ENCODE measurements around the gene OR56B1.

Gene OR56B1

GRCh38 chr11:5726351-5726750 is 9.9 kb upstream of the OR56B1 start:
- H3K4me3 ChIP-seq (ENCODE audit: low read depth, low read length): no peak overlapping the region
- no peak for TF ChIP-seq CTCF (IDR thresholded peaks at IDR 0.05; ENCODE audit: low read depth, low read length, missing control alignments)
- DNase-seq (ENCODE audit: low read depth): no peak
- in situ Hi-C loops (cut with HindIII; ENCODE audit: low sequenced_read_pairs): no loop called here

- no peak for DNase-seq (ENCODE audit: low read depth)
- TF ChIP-seq CTCF (IDR thresholded peaks at IDR 0.05; ENCODE audit: low read depth, low read length, missing control alignments): no peak
- no peak overlapping the region for H3K4me3 ChIP-seq (ENCODE audit: low read depth, low read length)
- in situ Hi-C loops (cut with HindIII; ENCODE audit: low sequenced_read_pairs): no loop called here
Measured at GRCh38 chr11:5727691-5728090, 8.6 kb upstream of the OR56B1 start.

DNA sequence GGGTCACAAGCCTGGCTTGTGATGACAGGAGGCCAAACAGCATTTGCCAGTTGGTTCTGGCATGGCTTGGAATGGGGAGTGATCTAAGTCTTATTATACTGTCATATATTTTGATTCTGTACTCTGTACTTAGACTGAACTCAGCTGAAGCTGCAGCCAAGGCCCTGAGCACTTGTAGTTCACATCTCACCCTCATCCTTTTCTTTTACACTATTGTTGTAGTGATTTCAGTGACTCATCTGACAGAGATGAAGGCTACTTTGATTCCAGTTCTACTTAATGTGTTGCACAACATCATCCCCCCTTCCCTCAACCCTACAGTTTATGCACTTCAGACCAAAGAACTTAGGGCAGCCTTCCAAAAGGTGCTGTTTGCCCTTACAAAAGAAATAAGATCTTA is 843 bp downstream of the OR56B1 start:
- H3K4me3 ChIP-seq (ENCODE audit: low read depth, low read length): no peak overlapping the region
- peak; percentile 61 for DNase-seq (ENCODE audit: low read depth)
- TF ChIP-seq CTCF (IDR thresholded peaks at IDR 0.05; ENCODE audit: low read depth, low read length, missing control alignments): no peak
- in situ Hi-C loops (cut with HindIII; ENCODE audit: low sequenced_read_pairs): no loop called here

DNA sequence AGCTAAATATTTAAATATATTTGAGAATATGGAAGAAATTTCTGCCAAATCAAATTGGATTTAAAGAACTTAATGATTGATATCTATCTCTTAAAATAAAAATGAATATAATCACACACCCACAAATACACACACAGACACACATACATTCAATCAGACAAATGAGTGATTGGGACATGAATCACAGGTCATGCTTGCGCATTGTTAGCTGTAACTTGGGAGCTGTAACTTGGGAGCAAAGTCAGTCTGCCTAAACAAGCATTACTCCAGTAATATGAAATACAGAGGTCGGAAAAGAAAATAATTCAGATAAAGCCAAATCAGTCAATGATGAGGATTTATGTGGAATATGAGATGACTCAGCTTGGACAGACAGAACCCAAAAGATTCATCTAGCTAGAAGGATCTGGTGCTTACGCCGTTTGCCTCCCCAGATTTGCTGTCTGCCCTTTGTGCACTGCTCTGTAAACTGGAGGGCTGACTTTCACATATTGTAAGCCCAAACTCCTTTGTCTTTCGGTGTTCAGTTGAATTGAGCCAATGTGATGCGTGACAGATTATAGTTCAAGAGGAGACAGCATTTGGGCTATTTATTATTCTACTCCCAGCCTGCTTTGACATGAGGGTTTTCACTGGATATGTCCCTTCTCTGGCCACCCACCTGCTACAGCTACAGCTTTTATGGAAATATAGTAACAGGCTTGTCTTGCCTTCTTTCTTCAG is 1.6 kb downstream of the OR56B1 start:
- DNase-seq (ENCODE audit: low read depth): no peak
- in situ Hi-C loops (cut with HindIII; ENCODE audit: low sequenced_read_pairs): no loop called here
- no peak for TF ChIP-seq CTCF (IDR thresholded peaks at IDR 0.05; ENCODE audit: low read depth, low read length, missing control alignments)
- H3K4me3 ChIP-seq (ENCODE audit: low read depth, low read length): no peak overlapping the region

- in situ Hi-C loops (cut with HindIII; ENCODE audit: low sequenced_read_pairs): no loop called here
- H3K4me3 ChIP-seq (ENCODE audit: low read depth, low read length): no peak overlapping the region
- no peak for DNase-seq (ENCODE audit: low read depth)
- no peak for TF ChIP-seq CTCF (IDR thresholded peaks at IDR 0.05; ENCODE audit: low read depth, low read length, missing control alignments)
Measured at GRCh38 chr11:5738431-5738830, 2.2 kb downstream of the OR56B1 start.

- TF ChIP-seq CTCF (IDR thresholded peaks at IDR 0.05; ENCODE audit: low read depth, low read length, missing control alignments): no peak
Measured at GRCh38 chr11:5746614-5747013, 10.4 kb downstream of the OR56B1 start.

More at GRCh38 chr11:5746614-5747013, 10.4 kb downstream of the OR56B1 start:
- no peak overlapping the region for H3K4me3 ChIP-seq (ENCODE audit: low read depth, low read length)
- no peak for DNase-seq (ENCODE audit: low read depth)
- in situ Hi-C loops (cut with HindIII; ENCODE audit: low sequenced_read_pairs): no loop called here
